Mammary epithelial cell (primary cell): ENCODE measurements around the gene ATG2A.

Experiments used
- EZH2 ChIP-seq: IDR thresholded peaks from 2 replicates; pipeline ENCODE4 v1.6.1; 2012; ENCODE audit warnings: low read length, inconsistent platforms, borderline replicate concordance
- TF ChIP-seq, protein P1 (sequence below), 2 donors: IDR thresholded peaks in 1 of 2; conservative IDR thresholded peaks in 1 of 2; 2 replicates each; pipeline ENCODE4 v1.5.1; 2011 to 2012; ENCODE audit warnings: inconsistent platforms in 2 of 2, low read length in 2 of 2, mild to moderate bottlenecking in 2 of 2, control low read depth in 1 of 2, low read depth in 1 of 2; ENCODE audit not compliant: insufficient read depth in 1 of 2; ENCODE audit errors: extremely low read depth in 1 of 2

DNA sequence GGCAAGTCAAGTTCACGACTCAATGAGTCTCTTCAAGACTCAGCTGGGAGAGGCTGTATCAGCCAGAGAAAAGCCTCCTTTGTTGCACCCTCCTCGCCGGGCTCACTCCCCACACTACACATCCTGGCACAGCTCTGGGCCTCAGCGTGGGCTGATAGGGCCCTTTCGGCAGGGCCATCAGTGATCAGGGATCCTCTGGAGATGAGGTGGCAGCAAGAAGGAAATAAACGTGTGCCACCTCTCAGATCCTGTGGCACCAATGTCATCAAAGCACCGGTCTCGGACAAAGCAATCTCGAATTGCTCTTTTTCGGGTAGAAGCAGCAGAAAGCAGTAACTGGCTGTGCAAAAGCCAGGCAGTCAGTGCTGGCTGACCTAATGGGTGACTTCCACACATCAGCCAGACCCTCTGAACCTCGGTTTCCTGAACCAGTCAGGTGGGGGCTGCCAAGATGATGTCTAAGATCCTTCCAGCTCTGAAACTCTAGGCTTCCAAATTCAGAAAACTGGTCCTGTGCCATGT is 40.7 kb downstream of the ATG2A start:
- TF ChIP-seq, protein P1, sequence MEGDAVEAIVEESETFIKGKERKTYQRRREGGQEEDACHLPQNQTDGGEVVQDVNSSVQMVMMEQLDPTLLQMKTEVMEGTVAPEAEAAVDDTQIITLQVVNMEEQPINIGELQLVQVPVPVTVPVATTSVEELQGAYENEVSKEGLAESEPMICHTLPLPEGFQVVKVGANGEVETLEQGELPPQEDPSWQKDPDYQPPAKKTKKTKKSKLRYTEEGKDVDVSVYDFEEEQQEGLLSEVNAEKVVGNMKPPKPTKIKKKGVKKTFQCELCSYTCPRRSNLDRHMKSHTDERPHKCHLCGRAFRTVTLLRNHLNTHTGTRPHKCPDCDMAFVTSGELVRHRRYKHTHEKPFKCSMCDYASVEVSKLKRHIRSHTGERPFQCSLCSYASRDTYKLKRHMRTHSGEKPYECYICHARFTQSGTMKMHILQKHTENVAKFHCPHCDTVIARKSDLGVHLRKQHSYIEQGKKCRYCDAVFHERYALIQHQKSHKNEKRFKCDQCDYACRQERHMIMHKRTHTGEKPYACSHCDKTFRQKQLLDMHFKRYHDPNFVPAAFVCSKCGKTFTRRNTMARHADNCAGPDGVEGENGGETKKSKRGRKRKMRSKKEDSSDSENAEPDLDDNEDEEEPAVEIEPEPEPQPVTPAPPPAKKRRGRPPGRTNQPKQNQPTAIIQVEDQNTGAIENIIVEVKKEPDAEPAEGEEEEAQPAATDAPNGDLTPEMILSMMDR (conservative IDR thresholded peaks at IDR 0.05 in 1 of 2, IDR thresholded peaks at IDR 0.05 in 1 of 2; ENCODE audit: extremely low read depth in 1 of 2, insufficient read depth in 1 of 2, low read depth in 1 of 2, low read length in 2 of 2): no peak
- TF ChIP-seq EZH2: no peak
